LHCN-M2 (cell line): Measurements from ENCODE around the gene TMEM143. TPM values are rescaled to one million over a fixed set of nuclear protein-coding genes. Genes with fewer than 3 reads are reported as not detected.
"Not testable (repeated sequence)": the region's sequence is repeated elsewhere in the genome, so short reads cannot be mapped to it uniquely, and the experiment has no call there.

Experiments
- DNase-seq: peaks from one replicate; pipeline ENCODE4 v3.0.0-alpha.2; 2012; ENCODE audit warnings: low read depth
- total RNA-seq: library from RNA; depleted of rRNA; stranded (reverse); fragments of >200 nt; gene quantifications from 2 replicates; pipeline ENCODE4 v1.2.3, GENCODE V29; 2014; rRNA removed

The TMEM143 gene
- total RNA-seq, 1 experiment from 2014 or later = 7.3 TPM

DNA sequence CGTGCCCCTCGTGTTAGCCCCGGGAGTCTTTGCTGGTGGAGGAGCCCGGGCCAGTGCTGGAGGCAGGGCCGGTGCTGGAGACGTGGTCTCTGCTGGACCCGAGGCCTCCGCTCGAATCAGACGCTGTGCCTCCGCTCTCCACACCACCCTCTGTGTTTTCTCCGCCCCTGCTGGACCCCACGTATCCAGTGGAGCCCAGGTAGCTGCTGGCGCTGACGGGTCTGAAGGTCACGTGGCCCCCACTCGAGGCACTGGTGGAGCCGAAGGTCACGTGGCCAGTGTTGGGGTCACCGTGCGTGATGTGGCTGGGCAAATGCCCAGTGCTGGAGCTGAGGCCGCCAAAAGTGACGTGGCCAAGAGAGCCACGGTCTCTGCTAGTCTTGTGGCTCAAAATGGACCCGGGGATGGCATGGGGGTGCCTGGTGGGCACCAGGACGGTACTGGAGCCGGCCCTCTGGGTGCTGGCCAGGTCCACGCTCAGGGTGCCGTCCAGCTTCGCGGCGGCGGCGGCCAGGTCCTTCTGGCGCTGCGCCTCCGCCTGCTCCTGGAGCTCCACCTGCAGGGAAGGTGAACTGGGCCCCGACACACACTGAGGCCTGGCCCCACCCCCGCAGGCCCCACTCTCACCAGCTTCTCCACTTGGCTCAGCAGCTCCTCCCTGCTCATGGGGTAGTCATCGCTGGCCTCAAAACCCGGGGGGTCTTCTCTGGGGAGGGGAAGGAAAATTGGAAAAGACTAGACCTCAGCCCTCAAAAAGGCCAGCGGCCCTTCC is 66.6 kb downstream of the TMEM143 start:
- DNase-seq = no peak

DNA sequence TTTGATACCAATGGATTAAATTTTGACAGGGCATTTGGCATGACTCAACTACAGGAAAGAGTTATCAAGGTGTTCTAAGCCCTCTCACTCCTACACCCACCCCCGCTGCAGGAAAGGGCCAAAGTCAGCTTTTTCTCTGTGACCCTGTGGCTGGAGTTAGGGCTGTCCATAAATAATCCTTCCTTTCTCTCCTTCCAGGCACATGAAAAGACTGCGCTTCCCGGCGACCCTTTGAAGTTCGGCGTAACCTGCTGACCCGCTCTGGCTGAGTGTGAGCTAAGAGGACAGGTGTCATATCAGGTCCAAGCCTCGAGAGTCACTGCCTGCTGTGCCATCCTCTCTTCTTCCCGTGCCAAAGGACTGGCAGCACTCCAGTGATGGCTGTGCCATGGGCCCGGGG is 68.3 kb downstream of the TMEM143 start:
- no peak for DNase-seq

GRCh38 chr19:48292798-48293197 is 70.9 kb downstream of the TMEM143 start:
- peak; percentile 65 for DNase-seq

DNA sequence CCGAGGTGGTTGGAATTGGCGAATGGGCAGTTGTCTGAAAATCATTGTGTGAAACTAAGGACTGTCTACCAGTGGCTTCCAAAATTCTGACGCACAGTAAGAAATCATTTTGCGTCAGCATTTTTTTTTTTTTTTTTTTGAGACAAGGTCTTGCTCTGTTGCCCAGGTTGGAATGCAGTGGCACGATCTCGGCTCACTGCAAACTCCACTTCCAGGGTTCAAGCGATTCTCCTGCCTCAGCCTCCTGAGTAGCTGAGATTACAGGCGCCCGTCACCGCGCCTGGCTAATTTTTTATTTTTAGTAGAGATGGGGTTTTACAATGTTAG is 72.3 kb downstream of the TMEM143 start:
- DNase-seq = not testable (repeated sequence)

DNA sequence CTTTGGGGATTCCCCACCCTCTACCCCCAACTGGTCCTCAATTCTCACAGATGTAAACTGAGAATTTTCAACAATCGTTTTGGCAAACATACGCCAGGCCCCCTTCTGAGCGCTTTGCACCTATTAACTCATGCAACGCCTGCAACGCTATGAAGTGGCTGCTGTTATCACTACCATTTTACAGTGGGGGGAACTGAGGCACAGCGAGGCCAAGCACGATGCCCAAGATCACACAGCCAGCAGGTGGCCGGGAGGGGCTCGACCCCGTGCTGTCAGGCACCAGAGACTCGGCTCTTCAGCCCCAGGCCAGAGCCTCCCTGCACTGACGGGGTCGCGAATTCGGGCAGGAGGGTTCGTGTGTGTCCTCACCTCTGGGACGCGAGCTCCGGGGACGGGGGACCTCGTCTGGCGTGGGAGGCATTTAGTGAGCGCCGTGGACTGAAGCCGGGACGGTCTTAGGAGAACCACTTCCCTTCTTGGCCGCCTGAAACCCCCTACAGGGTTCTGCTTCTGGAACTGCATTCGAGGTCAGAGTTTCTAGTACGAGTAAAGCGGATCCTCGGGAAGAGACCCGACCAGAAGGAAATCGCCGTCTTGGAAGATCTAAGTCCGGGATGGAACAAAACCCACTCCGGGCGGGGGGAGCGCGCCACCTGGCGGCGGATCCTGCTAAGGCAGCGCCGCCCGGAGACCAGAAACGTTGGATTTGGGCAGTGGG is 72.8 kb downstream of the TMEM143 start:
- DNase-seq = peak; percentile 65

DNA sequence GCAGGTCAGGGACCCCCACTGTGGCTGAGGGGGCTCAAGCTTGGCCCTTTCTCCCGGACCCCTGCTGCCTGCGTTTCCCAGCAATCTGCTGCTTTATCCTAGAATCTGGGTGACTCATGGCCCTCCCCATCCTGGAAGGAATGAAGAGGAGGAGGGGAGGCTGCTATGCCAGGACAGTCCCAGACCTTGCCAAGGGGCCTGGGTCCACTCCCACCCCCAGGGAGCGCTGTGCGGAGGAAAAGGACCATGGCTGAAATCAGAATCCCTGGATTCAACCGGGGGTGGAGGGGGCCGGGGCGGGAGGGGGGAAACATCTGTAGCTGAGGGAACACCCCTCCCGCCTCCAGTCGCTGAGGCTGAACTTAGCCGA is 73.4 kb downstream of the TMEM143 start:
- DNase-seq = no peak

- no peak for DNase-seq
Observed at GRCh38 chr19:48287748-48288147, 76.0 kb downstream of the TMEM143 start.

GRCh38 chr19:48284896-48285295 is 78.8 kb downstream of the TMEM143 start:
- DNase-seq = no peak

- peak; percentile 64 for DNase-seq
Observed at GRCh38 chr19:48283908-48284307, 79.8 kb downstream of the TMEM143 start.

Other genes with a start within 250 kb of the TMEM143 start
- 49.8 and 54.9 TPM in 2 replicates for gene LIG1, start 193.6 kb downstream of the TMEM143 start, total RNA-seq
- gene ZSWIM9, start 193.3 kb downstream of the TMEM143 start, total RNA-seq = 1.3 and 2.9 TPM in 2 replicates
- gene CARD8, start 108.0 kb downstream of the TMEM143 start, total RNA-seq = 12.3 and 26.1 TPM in 2 replicates
- 0.13 TPM in 1 of 2 replicates, not detected in the other for gene ZNF114, start 93.9 kb downstream of the TMEM143 start, total RNA-seq
- gene EMP3, start 38.4 kb downstream of the TMEM143 start, total RNA-seq = 184 and 258 TPM in 2 replicates
- gene SYNGR4, start 427 bp upstream of the TMEM143 start, total RNA-seq = not detected in 2 replicates
- gene KDELR1, start 27.6 kb upstream of the TMEM143 start, total RNA-seq = 115 and 121 TPM in 2 replicates
- not detected in 2 replicates for gene GRIN2D, start 29.7 kb upstream of the TMEM143 start, total RNA-seq
- gene GRWD1, start 82.0 kb upstream of the TMEM143 start, total RNA-seq = 66.9 and 70.5 TPM in 2 replicates
- 0.52 and 0.71 TPM in 2 replicates for gene KCNJ14, start 91.6 kb upstream of the TMEM143 start, total RNA-seq
- gene CYTH2, start 105.4 kb upstream of the TMEM143 start, total RNA-seq = 37.7 and 61.0 TPM in 2 replicates
- gene LMTK3, start 147.9 kb upstream of the TMEM143 start, total RNA-seq = 0.06 and 0.13 TPM in 2 replicates
- gene SULT2B1, start 188.2 kb upstream of the TMEM143 start, total RNA-seq = not detected in 2 replicates
- not detected in 2 replicates for gene SPACA4, start 242.8 kb upstream of the TMEM143 start, total RNA-seq